ENCODE results near the gene TUBGCP4.
"Not testable (repeated sequence)": the region's sequence is repeated elsewhere in the genome, so short reads cannot be mapped to it uniquely, and the experiment has no call there.

Gene TUBGCP4

GRCh38 chr15:43370975-43371974, at the start of gene TUBGCP4, which contains the start of gene ZSCAN29:
Gene TUBGCP4, plus strand, starts transcription at chr15:43371101. Its CDS starts 254 bp downstream, at chr15:43371355.
Gene ZSCAN29, minus strand, starts transcription at chr15:43371043. Its CDS starts 1,130 bp downstream, at chr15:43369913.
- DNase-seq (ENCODE audit: low spot score), result peak; percentile 75

GRCh38 chr15:43325039-43325684, 45.7 kb upstream of the TUBGCP4 start:
- no peak for DNase-seq (ENCODE audit: low spot score)

DNA sequence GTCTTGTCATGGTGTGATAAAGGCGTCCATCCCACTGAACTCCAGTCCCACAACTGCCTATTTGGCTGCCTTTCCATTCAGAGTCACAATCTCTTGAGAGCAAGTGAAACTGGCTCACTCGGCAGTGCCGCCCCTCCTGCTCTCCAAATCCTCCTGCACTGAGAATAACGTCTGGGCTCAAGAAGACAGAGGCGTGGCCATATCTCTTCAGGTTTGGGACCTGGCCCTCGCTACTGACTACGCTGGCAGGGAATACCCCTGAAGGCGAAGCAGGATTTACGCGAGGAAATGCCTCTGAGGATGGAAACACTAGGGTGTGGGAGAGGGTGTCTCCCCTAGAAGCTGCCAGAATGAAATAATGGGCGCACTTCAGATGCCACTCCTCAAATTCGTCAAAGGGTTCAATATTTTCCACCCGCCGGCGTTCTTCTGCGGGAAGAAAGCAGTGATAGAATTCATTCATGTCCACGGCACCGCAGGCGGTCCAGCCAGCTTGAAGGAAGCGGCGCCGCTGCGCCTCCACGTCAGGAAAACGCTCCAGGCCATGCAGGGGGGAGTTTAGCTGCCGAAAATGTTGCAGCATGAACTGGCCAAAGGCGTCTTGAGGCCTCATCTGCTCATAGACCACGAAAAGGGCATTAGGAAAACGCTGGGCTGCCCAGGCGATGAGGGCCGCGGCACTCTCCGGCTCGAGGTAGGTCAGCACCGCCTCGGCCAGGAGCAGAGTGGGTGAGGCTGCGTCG, 41.5 kb upstream of the TUBGCP4 start:
- DNase-seq (ENCODE audit: low spot score), result no peak

- peak; percentile 92 for DNase-seq (ENCODE audit: low spot score)
Observed at GRCh38 chr15:43329960-43330779, 40.7 kb upstream of the TUBGCP4 start, which contains the start of gene LCMT2. Gene LCMT2, minus strand, starts transcription at chr15:43330573. Its CDS starts 84 bp downstream, at chr15:43330489.

GRCh38 chr15:43330780-43331087, 40.2 kb upstream of the TUBGCP4 start:
- no peak for DNase-seq (ENCODE audit: low spot score)

- DNase-seq (ENCODE audit: low spot score), result no peak
Observed at GRCh38 chr15:43346305-43346704, 24.6 kb upstream of the TUBGCP4 start.

GRCh38 chr15:43347114-43347513, 23.8 kb upstream of the TUBGCP4 start:
- no peak for DNase-seq (ENCODE audit: low spot score)

GRCh38 chr15:43352693-43353382, 18.1 kb upstream of the TUBGCP4 start:
- no peak for DNase-seq (ENCODE audit: low spot score)

DNA sequence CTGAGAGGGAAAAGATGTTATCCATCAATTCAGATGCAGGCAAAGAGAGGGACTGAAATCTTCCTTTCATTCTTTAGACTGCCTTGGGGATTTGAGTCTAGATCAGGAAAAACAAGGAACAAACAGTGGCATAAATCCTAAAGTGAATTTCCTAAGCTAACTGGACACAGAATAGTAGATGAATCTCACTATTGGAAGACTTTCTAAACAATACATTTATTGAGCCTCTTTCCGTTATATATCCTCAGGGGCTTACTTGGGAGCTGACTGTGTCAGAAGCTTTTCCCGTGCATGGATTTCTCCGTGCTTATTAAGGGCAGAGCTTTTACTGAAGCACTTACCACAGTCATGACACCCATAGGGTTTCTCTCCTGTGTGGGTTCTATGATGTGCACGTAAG, 10.1 kb upstream of the TUBGCP4 start:
- DNase-seq (ENCODE audit: low spot score), result no peak

GRCh38 chr15:43361313-43361903, 9.5 kb upstream of the TUBGCP4 start:
- DNase-seq (ENCODE audit: low spot score), result no peak

DNA sequence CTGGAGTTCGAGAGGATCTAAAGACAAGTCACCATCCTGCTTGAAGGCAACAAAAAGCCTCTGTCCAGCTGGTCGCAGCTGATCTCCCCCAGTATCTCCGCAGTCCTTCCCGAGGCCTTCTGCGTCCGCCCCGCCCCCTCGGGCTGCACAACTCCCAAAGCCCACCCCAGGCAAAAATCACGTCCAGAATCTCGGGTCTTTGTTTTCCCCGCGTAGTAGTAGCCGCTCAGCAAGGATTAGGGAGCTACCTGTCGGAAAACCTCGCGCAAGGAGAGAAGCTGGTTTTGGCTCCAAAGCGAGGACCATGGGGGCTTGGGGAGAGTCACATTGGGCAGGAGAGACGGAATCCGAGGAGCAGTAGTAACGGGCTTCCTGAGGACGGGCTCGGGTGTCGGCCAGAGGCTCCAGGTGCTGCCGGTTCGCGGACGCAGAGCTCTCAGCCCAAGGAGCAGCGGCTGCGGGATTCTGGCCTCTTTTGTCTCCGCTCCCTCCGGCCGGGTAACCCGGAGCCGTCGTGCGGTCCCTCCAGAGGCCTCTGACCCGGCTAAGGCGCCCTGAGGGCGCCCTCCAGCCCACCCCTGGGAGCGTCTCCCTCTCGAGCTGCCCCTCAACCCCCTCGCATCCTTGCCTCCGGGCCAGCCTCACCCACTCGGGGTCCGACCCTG, 459 bp upstream of the TUBGCP4 start:
- DNase-seq (ENCODE audit: low spot score), result no peak

- peak; percentile 55 for DNase-seq (ENCODE audit: low spot score)
Observed at GRCh38 chr15:43376017-43376705, 5.3 kb downstream of the TUBGCP4 start.

DNA sequence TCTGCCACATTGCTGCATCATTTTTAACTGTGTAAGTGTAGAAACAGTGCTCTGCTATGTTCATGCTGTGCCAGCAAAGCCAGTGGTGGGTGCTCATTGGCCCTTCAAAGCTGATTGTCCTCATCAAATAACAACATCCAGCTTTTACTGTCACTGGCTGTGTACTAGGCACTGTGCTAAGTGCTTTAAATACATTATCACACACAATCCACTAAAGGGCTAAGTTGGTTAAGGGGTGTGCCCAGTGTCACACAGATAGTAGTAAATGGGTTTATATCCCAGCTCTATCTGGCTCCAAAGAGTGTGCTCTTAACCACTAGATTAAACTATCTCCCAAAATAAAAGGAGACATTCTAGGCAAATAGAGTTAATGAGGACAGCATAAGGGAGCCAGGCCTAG, 7.7 kb downstream of the TUBGCP4 start:
- no peak for DNase-seq (ENCODE audit: low spot score)

GRCh38 chr15:43382310-43382709, 11.4 kb downstream of the TUBGCP4 start:
- no peak for DNase-seq (ENCODE audit: low spot score)

DNA sequence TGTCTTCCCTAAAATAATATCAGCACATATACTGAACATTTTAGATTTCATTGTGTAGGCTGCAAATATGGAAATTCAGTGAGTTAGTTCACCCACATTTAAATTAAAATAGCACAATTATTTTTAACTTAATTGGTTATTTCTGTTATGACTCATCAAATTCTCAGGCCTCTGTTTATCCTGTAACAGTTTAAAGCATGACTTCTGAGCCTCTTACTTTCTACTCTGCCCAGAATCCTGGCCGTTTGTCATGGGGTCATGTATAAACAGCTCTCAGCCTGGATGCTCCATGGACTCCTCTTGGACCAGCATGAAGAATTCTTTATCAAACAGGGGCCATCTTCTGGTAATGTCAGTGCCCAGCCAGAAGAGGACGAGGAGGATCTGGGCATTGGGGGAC, 12.2 kb downstream of the TUBGCP4 start:
- DNase-seq (ENCODE audit: low spot score), result no peak

GRCh38 chr15:43390723-43391122, 19.8 kb downstream of the TUBGCP4 start:
- no peak for DNase-seq (ENCODE audit: low spot score)

DNA sequence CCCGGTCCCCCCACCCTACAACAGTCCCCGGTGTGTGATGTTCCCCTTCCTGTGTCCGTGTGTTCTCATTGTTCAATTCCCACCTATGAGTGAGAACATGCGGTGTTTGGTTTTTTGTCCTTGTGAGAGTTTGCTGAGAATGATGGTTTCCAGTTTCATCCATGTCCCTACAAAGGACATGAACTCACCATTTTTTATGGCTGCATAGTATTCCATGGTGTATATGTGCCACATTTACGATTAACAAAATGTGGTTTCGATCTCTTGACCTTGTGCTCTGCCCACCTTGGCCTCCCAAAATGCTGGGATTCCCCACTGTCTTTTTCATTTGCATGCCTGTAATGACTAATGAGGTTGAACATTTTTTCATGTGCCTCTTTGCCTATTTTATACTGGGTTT, 22.7 kb downstream of the TUBGCP4 start:
- DNase-seq (ENCODE audit: low spot score), result not testable (repeated sequence)

DNA sequence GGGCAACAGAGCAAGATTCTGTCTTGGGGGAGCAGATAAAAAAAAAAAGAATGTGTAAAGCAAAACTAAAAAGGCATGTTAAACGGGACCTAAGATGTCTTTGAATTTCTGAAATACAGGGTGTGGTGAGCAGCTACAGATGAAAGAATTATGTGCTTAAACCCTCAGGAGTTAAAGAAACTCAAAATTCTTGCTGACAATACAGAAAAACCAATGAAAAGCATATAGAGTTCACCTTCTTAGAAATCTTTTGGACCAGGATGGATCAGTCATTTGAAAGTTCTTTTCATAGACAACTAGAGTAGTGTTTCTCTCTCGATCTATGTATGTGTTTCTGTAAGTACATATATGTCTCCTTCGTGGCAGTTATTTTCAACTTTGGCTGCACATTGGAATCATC, 31.4 kb downstream of the TUBGCP4 start:
- DNase-seq (ENCODE audit: low spot score), result no peak

DNA sequence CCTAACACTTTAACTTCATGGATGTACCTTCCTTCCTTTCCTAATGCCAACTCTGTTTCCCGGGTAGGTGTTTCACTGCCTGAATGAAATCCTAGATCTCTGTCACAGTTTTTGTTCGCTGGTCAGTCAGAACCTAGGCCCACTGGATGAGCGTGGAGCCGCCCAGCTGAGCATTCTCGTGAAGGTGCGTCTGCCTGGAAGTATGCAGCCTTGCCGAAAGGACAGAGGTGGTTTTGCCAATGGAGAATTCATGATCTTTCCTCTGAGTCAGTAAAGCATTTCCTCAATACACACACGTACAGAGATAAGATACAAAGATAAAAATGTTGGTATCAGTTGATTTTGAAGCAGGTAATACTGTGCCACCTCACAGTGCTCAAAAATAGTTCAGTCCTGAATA, 32.7 kb downstream of the TUBGCP4 start:
- no peak for DNase-seq (ENCODE audit: low spot score)

Measured in CD4-positive, alpha-beta T cell treated with Interleukin-2 at 100 ng/mL for 4 hours (primary cell).